ENCODE measurements around the gene CEBPG.

- TF ChIP-seq, protein P1, sequence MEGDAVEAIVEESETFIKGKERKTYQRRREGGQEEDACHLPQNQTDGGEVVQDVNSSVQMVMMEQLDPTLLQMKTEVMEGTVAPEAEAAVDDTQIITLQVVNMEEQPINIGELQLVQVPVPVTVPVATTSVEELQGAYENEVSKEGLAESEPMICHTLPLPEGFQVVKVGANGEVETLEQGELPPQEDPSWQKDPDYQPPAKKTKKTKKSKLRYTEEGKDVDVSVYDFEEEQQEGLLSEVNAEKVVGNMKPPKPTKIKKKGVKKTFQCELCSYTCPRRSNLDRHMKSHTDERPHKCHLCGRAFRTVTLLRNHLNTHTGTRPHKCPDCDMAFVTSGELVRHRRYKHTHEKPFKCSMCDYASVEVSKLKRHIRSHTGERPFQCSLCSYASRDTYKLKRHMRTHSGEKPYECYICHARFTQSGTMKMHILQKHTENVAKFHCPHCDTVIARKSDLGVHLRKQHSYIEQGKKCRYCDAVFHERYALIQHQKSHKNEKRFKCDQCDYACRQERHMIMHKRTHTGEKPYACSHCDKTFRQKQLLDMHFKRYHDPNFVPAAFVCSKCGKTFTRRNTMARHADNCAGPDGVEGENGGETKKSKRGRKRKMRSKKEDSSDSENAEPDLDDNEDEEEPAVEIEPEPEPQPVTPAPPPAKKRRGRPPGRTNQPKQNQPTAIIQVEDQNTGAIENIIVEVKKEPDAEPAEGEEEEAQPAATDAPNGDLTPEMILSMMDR (conservative IDR thresholded peaks at IDR 0.05): no peak
- TF ChIP-seq ZFX (IDR thresholded peaks at IDR 0.05): no peak
Observed at GRCh38 chr19:33419788-33420130, 46.2 kb downstream of the CEBPG start.
